Measurements from ENCODE around the gene MAT2B.

DNA sequence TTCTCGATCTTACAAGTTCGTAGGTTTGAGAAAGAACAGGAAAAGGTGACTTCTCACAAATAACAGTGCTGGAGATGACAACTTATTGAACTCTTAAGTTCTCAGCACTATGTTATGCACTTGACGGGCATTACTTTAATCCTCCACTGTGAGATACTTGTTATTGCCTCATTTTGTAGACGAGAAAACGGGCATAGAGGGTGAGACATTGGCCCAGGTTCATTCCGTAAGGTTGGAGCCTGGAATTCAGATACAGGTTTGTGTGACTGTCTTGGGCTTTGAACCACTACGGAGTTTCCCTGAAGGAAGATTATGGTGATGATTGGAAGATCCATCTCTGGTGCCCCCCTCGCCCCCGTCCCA lies 657 bp downstream of the MAT2B start:
- no peak for TF ChIP-seq FOXJ3 (CRISPR knock-in tag; IDR thresholded peaks at IDR 0.05; ENCODE audit: borderline replicate concordance)
- TF ChIP-seq, protein P1, sequence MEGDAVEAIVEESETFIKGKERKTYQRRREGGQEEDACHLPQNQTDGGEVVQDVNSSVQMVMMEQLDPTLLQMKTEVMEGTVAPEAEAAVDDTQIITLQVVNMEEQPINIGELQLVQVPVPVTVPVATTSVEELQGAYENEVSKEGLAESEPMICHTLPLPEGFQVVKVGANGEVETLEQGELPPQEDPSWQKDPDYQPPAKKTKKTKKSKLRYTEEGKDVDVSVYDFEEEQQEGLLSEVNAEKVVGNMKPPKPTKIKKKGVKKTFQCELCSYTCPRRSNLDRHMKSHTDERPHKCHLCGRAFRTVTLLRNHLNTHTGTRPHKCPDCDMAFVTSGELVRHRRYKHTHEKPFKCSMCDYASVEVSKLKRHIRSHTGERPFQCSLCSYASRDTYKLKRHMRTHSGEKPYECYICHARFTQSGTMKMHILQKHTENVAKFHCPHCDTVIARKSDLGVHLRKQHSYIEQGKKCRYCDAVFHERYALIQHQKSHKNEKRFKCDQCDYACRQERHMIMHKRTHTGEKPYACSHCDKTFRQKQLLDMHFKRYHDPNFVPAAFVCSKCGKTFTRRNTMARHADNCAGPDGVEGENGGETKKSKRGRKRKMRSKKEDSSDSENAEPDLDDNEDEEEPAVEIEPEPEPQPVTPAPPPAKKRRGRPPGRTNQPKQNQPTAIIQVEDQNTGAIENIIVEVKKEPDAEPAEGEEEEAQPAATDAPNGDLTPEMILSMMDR (IDR thresholded peaks at IDR 0.05) = no peak
